NCI-H2107 treated with DMSO at 0.1 percent for 48 hours (cell line): ENCODE results near the gene WRAP73.

Source experiments
- DNase-seq: peaks from one replicate; lab custom pipeline; 2025; ENCODE audit not compliant: unreplicated experiment; lab: John Stamatoyannopoulos, UW

The WRAP73 gene

GRCh38 chr1:3650248-3651025 is 534 bp upstream of the WRAP73 start:
- DNase-seq, result no peak

DNA sequence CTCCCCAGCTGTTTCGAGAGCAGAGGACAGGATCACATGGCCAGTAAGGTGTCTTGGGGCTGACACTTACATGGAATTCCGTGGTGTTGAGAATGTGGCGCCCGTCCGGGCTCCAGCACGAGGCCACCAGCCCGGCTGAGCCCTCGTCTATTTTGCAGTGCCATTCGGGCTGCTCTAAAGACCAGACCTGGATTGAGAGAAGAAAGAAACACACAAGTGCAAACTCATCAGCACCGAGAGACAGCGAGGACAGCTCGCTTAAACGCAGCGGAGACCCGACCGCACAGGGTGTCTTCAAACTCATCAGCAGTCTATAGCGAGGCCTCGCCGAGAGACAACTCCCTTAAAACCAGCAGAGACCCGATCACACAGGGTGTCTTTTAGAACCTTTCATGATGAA is 3.3 kb downstream of the WRAP73 start:
- no peak for DNase-seq

DNA sequence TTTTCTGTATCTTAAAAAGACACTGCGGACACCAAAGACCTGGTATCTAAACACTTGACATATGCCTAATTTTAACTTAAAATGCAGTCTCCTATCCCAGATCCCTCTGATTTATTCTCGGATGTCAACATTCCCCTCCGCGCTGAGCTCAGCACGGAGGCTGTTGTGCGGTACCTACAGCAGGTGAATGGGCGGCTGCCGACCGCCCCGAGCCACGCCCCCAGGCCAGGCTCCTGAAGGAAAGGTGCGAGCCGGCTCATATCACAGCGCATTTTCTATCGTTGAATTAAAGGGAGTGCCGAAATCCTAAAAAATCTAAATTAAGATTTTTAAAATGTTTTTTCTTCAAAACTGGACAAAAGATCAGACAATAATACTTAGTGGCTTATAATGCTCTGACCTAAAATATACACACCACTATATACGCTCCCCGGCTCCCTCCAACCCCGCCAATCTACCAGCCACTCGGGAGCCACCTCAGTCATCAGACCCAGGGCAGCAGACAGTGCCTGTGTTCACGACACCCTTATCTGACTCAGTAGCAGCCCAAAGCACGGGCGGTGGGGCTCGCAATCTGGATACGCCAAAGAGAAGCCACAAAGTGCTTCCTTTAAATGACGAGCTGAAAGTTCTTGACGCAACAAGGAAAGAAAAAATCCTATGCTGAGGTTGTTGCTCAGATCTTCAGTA is 4.1 kb downstream of the WRAP73 start:
- DNase-seq, result no peak

- no peak for DNase-seq
Measured at GRCh38 chr1:3645247-3645646, 4.7 kb downstream of the WRAP73 start.

GRCh38 chr1:3644273-3644672 is 5.6 kb downstream of the WRAP73 start:
- DNase-seq, result no peak

DNA sequence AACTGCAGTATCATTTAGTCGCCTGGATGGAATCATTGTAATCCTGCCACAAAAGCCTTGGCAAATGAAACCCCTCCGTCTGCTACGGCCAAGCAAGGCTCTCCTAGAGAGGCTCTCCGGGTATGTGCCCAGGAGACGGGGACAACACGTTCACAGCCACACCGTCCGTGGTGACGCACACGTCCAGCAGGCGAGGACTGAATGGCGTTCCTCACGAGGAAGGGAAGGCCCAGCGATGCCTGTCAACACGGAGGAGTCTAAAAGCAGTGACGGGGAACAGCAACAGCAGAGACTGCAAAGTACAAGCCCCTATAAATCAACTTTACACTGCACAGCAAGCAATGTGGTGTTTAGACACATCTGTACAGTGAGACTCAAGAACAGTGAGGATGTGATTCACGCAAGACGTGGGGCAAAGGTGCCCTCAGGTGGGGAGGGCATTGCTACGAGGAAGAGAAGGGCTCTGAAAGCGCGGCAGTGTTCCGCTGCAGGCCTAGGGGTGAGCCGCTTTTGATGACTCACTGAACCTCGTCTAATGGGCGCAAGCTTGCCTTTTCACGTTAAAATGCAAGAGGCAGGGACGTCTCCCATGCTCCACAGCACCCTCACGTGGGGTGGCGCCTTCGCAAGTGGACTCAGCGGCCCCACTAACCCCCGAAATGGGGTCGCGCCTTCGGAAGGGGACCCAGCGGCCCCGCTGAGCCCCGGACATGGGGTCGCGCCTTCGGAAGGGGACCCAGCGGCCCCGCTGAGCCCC is 6.8 kb downstream of the WRAP73 start:
- DNase-seq, result no peak

- no peak for DNase-seq
Measured at GRCh38 chr1:3641816-3642215, 8.1 kb downstream of the WRAP73 start.

DNA sequence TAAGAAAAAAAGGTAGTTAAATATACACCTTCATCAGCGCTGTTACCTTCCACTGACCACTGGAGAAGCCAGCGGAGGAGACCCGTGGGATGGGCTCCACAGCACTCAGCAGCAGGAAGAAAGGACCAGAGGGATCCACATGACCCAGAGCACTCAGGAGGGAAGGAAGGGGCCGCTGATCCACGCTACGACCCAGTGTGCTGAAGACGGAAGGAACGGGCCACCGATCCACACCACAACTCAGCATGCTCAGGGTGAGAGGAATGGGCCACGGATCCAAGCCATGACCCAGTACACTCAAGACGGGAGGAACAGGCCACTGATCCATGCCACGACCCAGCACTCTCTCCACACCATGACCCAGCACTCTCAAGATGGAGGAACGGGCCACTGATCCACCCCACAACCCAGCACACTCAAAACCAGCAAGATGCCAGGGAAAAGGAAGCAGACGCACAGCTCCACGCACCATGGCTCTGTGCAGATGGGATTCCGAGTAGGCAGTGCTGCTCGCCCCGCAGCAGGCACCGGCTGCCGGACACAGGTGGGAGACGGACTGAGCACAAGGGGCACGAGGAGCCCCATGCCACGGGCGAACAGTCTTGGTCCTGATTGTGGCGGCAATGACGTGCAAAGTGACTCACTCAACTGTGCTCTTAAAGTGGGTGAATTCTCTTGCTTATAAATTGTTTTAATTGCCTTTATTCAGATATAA is 8.7 kb downstream of the WRAP73 start:
- no peak for DNase-seq

DNA sequence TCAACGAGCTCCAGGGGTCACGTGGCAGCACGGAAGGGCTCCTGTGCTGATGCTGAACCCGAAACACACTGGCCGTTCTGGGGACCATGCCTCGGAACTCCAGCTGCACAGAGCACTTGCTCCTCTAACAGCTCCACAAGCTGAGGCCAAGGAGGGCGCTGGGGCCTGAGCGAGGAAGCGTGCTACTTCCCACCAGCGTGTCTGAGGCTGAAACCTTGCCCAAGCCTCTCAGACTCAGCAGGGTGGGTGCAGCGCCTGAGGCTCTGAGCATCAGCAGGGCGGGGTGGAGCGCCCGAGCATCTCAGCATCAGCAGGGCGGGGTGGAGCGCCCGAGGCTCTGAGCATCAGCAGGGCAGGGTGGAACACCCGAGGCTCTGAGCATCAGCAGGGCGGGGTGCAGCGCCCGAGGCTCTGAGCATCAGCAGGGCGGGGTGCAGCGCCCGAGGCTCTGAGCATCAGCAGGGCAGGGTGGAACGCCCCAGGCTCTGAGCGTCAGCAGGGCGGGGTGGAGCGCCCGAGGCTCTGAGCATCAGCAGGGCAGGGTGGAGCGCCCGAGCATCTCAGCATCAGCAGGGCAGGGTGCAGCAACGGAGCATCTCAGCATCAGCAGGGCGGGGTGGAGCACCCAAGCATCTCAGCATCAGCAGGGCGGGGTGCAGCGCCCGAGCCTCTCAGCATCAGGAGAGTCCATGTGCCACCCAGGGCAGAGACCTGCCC is 9.6 kb downstream of the WRAP73 start:
- DNase-seq, result no peak

GRCh38 chr1:3639397-3639911 is 10.4 kb downstream of the WRAP73 start:
- no peak for DNase-seq

DNA sequence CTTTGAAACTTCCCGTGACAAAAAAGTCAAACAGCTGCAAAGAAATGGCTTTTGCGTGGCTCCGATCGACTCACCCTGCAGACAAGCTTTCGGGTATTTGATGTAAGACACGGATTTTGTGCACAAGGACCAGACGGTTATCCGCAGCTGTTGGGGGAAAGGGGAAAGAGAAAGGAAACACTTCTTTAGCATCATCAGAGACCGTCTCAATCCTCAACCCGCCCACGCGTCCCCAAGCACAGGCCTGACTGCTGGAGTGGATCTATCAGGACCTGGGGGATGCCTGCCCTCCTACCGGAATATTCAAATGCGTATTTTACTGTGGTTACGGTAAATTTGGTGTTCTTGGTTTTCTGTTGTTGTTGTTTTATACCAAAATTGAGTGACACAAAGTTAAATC is 11.2 kb downstream of the WRAP73 start:
- DNase-seq, result no peak

- DNase-seq, result no peak
Measured at GRCh38 chr1:3638027-3638426, 11.9 kb downstream of the WRAP73 start.

DNA sequence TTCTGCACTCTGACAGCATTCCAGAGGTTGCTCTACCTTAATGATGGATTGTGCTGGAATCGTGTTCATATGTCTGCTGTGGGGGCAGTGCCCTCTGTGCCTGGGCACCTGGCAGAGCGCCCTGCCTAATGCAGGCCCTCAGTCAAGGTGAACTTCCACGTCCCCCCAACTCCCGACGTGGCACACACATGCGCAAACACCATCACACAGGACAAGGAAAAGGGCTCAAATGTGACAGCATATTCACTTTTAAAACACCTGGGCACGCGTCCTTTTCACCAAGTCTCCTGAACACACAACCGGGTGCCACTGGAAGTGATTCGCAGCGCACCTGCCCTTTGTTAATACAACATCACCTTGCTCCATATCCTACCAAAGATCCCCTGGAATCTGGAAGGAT is 13.4 kb downstream of the WRAP73 start:
- DNase-seq, result no peak

- no peak for DNase-seq
Measured at GRCh38 chr1:3636080-3636479, 13.8 kb downstream of the WRAP73 start.

DNA sequence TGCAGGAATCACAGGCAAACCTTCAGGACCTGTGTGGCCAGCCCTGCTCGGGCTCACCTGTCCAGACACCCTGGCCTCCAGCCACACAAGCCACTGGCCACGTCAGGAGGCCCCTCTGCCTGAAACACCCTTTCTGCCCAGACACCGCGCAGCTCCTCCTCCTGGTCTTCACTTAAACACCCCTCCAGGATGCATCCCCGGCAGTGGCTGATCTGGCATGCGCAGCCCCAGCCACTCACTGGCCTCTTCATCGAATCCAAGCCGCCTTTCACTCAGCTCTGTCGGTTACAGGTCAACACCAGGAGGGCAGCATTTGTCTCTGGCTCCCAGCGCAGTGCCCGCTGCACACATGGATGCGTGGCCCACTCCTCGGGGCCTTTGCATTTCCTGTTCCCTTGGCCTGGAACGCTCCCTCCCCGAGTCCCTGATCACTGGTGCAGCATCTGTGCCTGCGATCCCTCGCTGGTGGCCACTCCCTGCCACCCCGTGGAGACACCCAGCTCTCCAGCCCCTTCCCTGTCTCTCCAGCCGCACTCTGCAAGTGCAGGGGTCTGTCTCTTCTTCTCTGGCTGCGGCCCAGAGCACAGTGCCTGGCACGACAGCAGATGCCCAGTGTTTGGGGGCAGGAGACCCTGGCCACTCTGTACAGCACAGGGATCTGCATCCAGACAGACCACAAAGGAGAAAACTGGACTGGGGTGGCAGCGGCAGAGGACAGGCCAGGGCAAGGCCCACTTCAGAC is 15.7 kb downstream of the WRAP73 start:
- DNase-seq, result no peak

DNA sequence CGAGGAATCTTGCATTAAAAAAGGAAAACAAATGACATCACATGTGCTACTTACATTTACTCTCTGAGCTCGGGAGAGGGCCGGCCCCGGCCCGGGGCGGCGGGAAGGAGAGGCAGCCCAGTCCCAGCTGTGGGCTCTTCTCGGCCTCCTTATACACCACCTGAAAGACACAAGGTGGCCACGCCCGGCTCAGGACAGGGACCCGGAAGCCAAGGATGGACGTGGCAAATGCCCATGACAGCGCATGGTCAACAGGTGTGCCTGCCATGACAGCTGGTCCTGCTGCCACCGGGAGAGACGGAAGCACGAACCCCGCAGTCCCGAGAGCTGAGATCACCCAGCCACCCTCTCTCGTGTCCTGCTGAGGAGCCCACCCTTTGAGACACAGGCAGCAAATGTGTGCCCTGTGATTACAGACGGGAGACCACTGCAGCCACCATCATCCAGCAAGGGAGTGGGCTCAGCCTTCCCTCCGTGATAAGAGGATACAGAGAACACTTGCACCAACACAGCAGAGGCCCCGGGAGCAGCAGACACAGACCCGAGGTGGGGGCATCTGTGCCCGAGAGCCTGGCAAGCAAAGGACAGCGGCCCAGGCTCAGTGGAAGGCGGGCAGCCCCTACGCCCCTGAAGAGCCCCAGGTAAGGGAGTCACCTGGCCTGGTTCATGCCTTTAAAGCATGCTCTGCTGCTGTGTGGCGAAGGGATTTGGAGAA is 16.4 kb downstream of the WRAP73 start:
- no peak for DNase-seq

- DNase-seq, result no peak
Measured at GRCh38 chr1:3632716-3633343, 17.1 kb downstream of the WRAP73 start.

GRCh38 chr1:3632298-3632697 is 17.6 kb downstream of the WRAP73 start:
- no peak for DNase-seq
